Keratinocyte (primary cell): ENCODE data around the gene STYX. TPM values are rescaled to one million over a fixed set of nuclear protein-coding genes. Genes with fewer than 3 reads are reported as not detected.
A peak's percentile ranks its signal among the peaks of the same experiment; 100 is the strongest.

ENCODE experiments used
- DNase-seq: peaks from one replicate; pipeline ENCODE4 v3.0.0-alpha.2; 2011; ENCODE audit warnings: low read depth, missing footprints, low spot score
- FAIRE-seq: peaks from 2 replicates; lab custom pipeline; 2011; peaks lifted over from hg19 to GRCh38; lab: Jason Lieb, UNC
- H2AFZ ChIP-seq: 2 replicates; pipeline ENCODE4 v1.6.0; 2012; ENCODE audit warnings: low read length, control low read depth, inconsistent platforms; ENCODE audit not compliant: control insufficient read depth
- H3K27ac ChIP-seq: 2 replicates; pipeline ENCODE4 v1.5.1; 2011; ENCODE audit warnings: low read length; ENCODE audit not compliant: control insufficient read depth, insufficient read depth
- H3K27me3 ChIP-seq: 3 replicates; pipeline ENCODE4 v1.6.0; 2011; ENCODE audit warnings: low read length; ENCODE audit not compliant: control insufficient read depth, insufficient read depth; ENCODE audit errors: extremely low read depth
- H3K36me3 ChIP-seq, 2 experiments: 2 replicates in 1 of 2; 3 replicates in 1 of 2; pipeline ENCODE4 v1.5.1; 2011; ENCODE audit warnings: low read length in 2 of 2, mild to moderate bottlenecking in 1 of 2; ENCODE audit not compliant: control insufficient read depth in 2 of 2, insufficient read depth in 2 of 2; ENCODE audit errors: extremely low read depth in 1 of 2
- H3K4me1 ChIP-seq: 3 replicates; pipeline ENCODE4 v1.5.1; 2011; ENCODE audit warnings: low read length; ENCODE audit not compliant: control insufficient read depth, insufficient read depth; ENCODE audit errors: extremely low read depth
- H3K4me2 ChIP-seq: 3 replicates; pipeline ENCODE4 v1.6.0; 2011; ENCODE audit warnings: low read depth, low read length; ENCODE audit not compliant: control insufficient read depth, insufficient read depth; ENCODE audit errors: extremely low read depth
- H3K4me3 ChIP-seq, 3 experiments: fragments of 200-600 bp in 1 of 3; sonication (generic) in 1 of 3; 2 replicates in 2 of 3; 3 replicates in 1 of 3; pipeline ENCODE4 v1.5.1; 2011 to 2016; ENCODE audit warnings: low read length in 3 of 3, mild to moderate bottlenecking in 3 of 3, control low read depth in 2 of 3, inconsistent platforms in 1 of 3, low read depth in 1 of 3, mixed read lengths in 1 of 3, mixed run types in 1 of 3, moderate library complexity in 1 of 3; ENCODE audit not compliant: control insufficient read depth in 2 of 3, insufficient read depth in 2 of 3; ENCODE audit errors: extremely low read depth in 1 of 3
- H3K79me2 ChIP-seq: 2 replicates; pipeline ENCODE4 v1.6.0; 2012; ENCODE audit warnings: low read length; ENCODE audit not compliant: control insufficient read depth, insufficient read depth
- H3K9ac ChIP-seq: 3 replicates; pipeline ENCODE4 v1.6.0; 2011; ENCODE audit warnings: low read length; ENCODE audit not compliant: control insufficient read depth, insufficient read depth; ENCODE audit errors: extremely low read depth
- H3K9me1 ChIP-seq: 3 replicates; pipeline ENCODE4 v1.6.0; 2011; ENCODE audit warnings: low read length; ENCODE audit not compliant: control insufficient read depth, insufficient read depth; ENCODE audit errors: extremely low read depth
- H3K9me3 ChIP-seq: 2 replicates; pipeline ENCODE4 v1.5.1; 2012; ENCODE audit warnings: low read depth, low read length; ENCODE audit not compliant: control insufficient read depth
- H4K20me1 ChIP-seq: 3 replicates; pipeline ENCODE4 v1.6.0; 2011; ENCODE audit warnings: low read length; ENCODE audit not compliant: control insufficient read depth, insufficient read depth; ENCODE audit errors: extremely low read depth
- CTCF ChIP-seq, 3 experiments: IDR thresholded peaks in 1 of 3; conservative IDR thresholded peaks in 1 of 3; optimal IDR thresholded peaks in 1 of 3; 2 replicates in 2 of 3; 3 replicates in 1 of 3; pipeline versions ENCODE3 to v1.5.1; 2011; ENCODE audit warnings: low read length in 3 of 3, mild to moderate bottlenecking in 3 of 3, moderate library complexity in 2 of 3, control low read depth in 1 of 3, inconsistent platforms in 1 of 3; ENCODE audit not compliant: insufficient read depth in 2 of 3; ENCODE audit errors: extremely low read depth in 1 of 3
- EZH2 ChIP-seq: IDR thresholded peaks from one replicate; pipeline ENCODE4 v1.6.1; 2012; ENCODE audit warnings: inconsistent platforms, mild to moderate bottlenecking, low read length, moderate library complexity
- dilution Hi-C: fragments of 300-500 bp; cut with MboI; formaldehyde crosslinking; loops from one replicate; pipeline ENCODE4 v1.7.0; 2020; ENCODE audit warnings: low sequenced_read_pairs; ENCODE audit not compliant: extremely low pct_ligation_motif_present
- polyA plus RNA-seq, 5 experiments: library from polyadenylated mRNA; depleted of rRNA in 3 of 5; stranded (reverse) in 3 of 5; stranded (forward) in 1 of 5; unstranded in 1 of 5; fragments of >200 nt; gene quantifications; 1 replicate in 1 of 5; 2 replicates in 3 of 5; 3 replicates in 1 of 5; pipeline versions ENCODE4 v1.2.1 to v1.2.3, GENCODE V29; 2011 to 2012; ENCODE audit warnings: missing spikeins in 2 of 5, low read depth in 1 of 5, low replicate concordance in 1 of 5

STYX gene
- polyA plus RNA-seq, 1 donor (not counting 4 experiments of a cell fraction or from before 2014, with no cell fraction given) = 13.2 TPM

GRCh38 chr14:52703664-52704063 is 26.3 kb upstream of the STYX start:
- Histone ChIP-seq H3K4me3 (no peak overlapping the region), H4K20me1 (no peaks in the 10 kb centered on the region), H3K36me3 (no peaks in the 10 kb centered on the region), H3K9me1 (no peaks in the 10 kb centered on the region), H3K4me2 (no peak overlapping the region), H2AFZ (peak overlapping the region; percentile 61), H3K27ac (peak overlapping the region; percentile 83), H3K27me3 (no peaks in the 10 kb centered on the region), H3K9ac (no peak overlapping the region), H3K79me2 (peaks cover 17% of the 10 kb centered on the region), H3K4me1 (peaks cover 37% of the 10 kb centered on the region), H3K9me3 (no peaks in the 10 kb centered on the region)
- FAIRE-seq = no peak
- no peak for TF ChIP-seq EZH2
- no peak for TF ChIP-seq CTCF (optimal IDR thresholded peaks at IDR 0.05 in 1 of 3, IDR thresholded peaks at IDR 0.05 in 1 of 3, conservative IDR thresholded peaks at IDR 0.05 in 1 of 3; ENCODE audit: extremely low read depth in 1 of 3, insufficient read depth in 2 of 3, low read length in 3 of 3)
- dilution Hi-C loops = no loop called here
- no peak for DNase-seq

- H3K79me2 ChIP-seq = peaks cover 36% of the 10 kb centered on the region
- H3K9ac ChIP-seq = peak overlapping the region; percentile 99
- H3K4me3 ChIP-seq = peak overlapping the region; percentile 77 to 98 (median 88)
- H3K27me3 ChIP-seq = no peaks in the 10 kb centered on the region
- H3K27ac ChIP-seq = peak overlapping the region; percentile 95
- peaks cover 27% of the 10 kb centered on the region for H3K4me1 ChIP-seq
- dilution Hi-C loops = no loop called here
- H3K9me3 ChIP-seq = no peaks in the 10 kb centered on the region
- FAIRE-seq (no peak), DNase-seq (no peak)
- H3K4me2 ChIP-seq = peak overlapping the region; percentile 99
- no peaks in the 10 kb centered on the region for H3K9me1 ChIP-seq
- no peaks in the 10 kb centered on the region for H4K20me1 ChIP-seq
- peaks cover 5 to 11% of the 10 kb centered on the region in 2 experiments for H3K36me3 ChIP-seq
- TF ChIP-seq EZH2 = no peak
- peak overlapping the region; percentile 96 for H2AFZ ChIP-seq
Observed at GRCh38 chr14:52706286-52706685, 23.7 kb upstream of the STYX start.
